Nucleus accumbens (tissue), 56 donors: ENCODE measurements around the gene EPYC.

Source experiments
- DNase-seq, 56 donors: peaks; one replicate each; lab custom pipeline; 2025; lab: John Stamatoyannopoulos, UW

EPYC gene, protein sequence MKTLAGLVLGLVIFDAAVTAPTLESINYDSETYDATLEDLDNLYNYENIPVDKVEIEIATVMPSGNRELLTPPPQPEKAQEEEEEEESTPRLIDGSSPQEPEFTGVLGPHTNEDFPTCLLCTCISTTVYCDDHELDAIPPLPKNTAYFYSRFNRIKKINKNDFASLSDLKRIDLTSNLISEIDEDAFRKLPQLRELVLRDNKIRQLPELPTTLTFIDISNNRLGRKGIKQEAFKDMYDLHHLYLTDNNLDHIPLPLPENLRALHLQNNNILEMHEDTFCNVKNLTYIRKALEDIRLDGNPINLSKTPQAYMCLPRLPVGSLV

GRCh38 chr12:91004872-91005271, at the start of gene EPYC:
EPYC (minus strand) TSS chr12:91004972; CDS start chr12:91002565, 2,407 bp downstream.
- DNase-seq: no peak

DNA sequence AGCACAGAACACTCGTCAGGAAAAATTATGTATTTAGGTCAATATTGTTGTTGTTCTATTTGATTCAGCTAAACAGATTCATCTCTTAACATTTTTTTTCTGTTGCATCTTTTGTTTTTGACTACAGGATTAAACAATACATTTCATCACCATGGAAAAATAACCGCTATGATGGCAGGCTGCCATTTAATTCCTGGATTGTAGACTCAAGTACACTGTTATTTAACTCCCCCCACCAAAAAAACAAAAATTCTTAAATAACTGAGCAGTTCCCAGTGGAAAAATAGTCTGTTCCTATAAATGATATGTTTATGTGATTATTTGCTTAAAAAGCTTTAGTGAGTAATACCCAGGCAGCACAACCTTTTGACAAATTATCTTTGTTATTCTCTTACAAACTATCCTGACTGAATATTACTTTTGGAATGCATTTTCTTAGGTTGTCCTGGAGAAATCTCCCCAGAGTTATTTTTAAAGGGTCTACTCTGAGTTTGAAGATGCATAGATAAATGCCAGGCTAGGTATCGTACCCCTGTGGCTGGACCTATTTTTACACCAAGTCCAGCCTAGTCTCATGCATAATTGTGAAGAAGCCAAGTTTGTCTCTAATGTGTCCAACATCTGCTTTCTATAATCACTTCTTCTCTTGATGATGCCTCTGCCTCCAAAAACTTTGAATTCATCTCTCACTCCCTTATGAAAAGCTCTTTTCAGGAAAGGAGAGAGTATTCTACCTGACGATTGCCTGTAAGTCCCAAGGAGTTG, 49.4 kb upstream of the EPYC start:
- no peak for DNase-seq

DNA sequence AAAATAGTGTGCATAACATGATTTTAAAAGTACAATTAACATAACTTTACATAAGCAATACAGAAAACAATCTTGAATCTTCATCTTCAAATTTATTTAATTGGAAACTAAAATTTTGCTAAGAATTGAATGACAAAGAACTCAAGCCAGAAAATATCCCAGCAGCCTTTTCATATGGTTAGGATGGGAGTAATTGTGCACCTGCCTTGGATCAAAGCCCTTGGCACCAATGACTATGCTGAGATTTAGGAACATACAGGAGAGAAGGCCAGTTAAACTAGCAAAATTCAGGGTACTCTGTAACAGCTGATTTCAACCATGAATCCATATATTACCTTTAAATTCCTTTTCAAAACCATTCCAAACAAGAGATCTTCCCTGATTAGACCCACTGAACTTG, 47.3 kb upstream of the EPYC start:
- no peak for DNase-seq

- DNase-seq: no peak
Measured at GRCh38 chr12:91044586-91044985, 39.8 kb upstream of the EPYC start.

DNA sequence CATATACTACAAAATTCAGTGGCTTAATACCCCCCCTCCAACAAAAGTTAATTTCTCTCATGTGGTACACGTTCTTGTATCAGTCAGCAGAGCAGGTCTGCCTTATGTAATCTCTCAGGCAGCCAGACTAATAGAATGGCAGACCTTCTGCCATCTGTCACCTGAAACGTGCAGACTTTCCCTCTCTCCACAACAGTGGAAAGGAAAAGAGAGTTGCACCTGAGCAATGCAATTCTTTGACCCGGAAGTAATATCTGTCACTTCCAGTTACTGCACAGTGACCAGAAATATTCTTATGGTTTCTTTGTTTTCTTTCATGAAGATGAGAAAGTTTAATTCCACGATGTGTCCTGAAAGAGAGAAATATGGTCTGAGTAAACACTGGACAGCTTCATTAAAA, 38.6 kb upstream of the EPYC start:
- DNase-seq: no peak

- no peak for DNase-seq
Measured at GRCh38 chr12:91040096-91040755, 35.5 kb upstream of the EPYC start.

DNA sequence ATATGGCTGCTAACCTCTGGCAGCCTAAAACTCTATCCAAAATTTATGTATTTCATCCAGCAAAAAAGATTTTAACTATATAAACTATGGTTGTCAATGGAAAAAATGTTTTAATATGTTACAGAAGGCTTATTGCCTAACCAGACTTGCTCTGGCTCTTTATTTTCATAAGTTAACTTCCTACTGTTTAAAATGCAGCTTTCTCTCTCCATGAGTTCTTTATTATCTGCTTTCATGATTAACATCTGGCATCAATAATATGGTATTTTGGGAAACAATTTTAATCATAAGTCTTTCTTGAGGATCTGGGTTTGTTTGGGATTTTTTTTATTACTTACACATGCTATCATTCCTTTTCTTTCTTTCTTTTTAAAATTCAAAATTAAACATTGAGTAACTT, 32.5 kb upstream of the EPYC start:
- no peak for DNase-seq

GRCh38 chr12:91033251-91033650, 28.5 kb upstream of the EPYC start:
- no peak for DNase-seq

- DNase-seq: no peak
Measured at GRCh38 chr12:91023326-91024004, 18.7 kb upstream of the EPYC start.

GRCh38 chr12:91021076-91021475, 16.3 kb upstream of the EPYC start:
- no peak for DNase-seq

DNA sequence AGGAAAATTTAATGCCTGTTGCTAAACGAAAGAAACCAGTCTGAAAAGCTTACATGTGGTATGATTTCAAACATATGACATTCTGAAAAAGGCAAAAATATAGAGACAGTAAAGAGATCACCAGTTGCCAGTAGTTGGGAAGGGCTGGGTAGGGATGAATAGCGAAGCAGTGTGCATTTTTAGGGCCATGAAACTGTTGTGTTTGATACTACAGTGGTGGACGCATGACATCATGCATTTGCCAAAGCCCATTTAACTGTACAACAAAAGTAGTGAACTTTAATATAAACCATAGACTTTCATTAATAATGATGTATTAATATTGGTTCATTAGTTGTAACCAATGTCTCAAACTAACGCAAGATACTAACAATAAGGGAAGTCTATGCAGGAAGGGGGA, 14.7 kb upstream of the EPYC start:
- no peak for DNase-seq

DNA sequence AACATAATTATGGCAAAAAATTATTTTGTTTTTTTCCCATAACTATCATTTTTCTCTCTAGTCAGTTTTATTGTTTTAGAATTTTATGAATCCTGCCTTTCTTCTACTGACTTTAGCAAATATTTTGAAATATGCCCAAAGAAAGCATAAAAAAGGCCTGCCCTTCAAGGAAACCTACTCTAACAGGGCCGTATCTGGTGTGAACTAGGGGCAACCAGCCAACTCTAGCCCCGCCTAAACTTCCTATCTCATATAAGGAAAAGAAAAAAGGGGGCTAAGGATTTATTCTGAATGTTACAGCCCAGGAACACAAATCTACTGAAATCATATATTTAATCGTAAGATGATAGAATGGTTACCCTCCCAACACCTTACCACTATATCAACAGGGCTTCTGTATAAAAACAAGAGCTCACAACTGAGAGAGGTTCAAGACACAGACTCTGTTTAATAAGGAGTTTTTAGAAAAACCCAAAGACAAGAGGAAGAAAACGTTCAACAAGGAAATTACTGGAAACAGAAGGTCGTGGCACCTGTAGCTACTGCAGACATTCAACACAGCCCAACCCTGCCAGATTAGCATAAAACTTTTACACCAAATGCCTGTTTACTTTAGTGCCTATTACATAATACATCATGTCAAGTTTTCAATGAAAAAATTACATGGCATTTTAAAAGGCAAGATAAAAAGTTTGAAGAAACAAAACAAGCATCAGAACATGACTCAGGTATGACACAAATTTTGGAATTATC, 12.9 kb upstream of the EPYC start:
- DNase-seq: no peak

DNA sequence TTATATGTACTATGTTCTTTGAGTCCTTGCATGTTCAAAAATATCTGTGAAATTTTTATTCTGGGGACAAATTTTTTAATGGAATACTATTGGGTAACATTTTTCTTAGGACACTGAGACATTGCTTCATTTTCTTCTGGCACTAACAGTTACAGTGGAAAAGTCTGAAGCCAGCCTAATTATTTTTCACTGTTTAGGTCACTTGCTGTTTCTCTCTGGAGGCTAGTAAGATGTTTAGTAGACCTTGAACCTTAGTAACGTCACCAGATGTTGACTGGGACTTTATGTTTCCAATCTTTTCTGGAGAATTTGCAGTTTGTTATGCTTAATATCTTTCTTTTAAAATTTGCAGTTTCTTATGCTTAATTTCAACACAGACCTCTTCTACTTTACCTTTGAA, 12.3 kb upstream of the EPYC start:
- no peak for DNase-seq

GRCh38 chr12:91009319-91009950, 4.7 kb upstream of the EPYC start:
- no peak for DNase-seq

- no peak for DNase-seq
Measured at GRCh38 chr12:91007531-91008290, 2.9 kb upstream of the EPYC start.

DNA sequence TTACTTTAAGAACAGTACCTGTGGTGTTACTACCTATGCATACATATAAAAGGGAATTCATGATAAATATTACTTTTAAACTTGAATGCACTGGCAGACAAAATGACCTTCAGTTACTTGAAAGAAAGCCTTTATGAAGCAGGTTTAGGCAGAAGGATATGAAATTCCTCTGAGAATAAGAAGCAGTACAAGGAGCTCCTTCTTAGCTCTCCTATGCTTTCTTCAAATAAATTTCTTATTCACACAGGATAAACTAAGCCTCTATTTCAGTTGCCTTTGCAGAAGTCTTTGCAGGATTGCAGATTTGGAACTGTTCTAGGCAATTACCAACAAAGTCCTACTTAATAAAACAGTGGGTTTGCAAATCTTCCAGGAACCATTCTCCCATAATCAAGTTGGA, 1.0 kb downstream of the EPYC start:
- DNase-seq: no peak

- DNase-seq: no peak
Measured at GRCh38 chr12:91001306-91001705, 3.5 kb downstream of the EPYC start.

DNA sequence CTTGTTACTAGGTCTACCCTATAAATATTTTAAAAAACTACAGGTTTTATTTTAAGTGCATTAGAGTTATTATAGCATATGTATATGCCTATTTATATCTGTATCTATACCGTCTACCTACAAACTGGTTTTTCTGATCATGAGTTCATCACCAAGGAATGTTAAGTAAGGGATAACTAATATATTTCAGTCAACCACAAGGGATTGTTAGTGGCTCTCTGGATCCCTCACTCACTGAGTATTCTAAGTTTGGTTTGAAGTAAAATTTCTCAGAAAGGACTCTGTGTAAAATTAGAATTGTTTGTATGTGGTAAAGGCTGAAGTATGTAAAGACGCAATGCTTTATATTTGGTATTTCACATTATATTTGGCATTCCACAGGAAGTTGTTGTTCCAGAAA, 4.8 kb downstream of the EPYC start:
- no peak for DNase-seq

- no peak for DNase-seq
Measured at GRCh38 chr12:90999527-90999926, 5.2 kb downstream of the EPYC start.
